Keratinocyte (primary cell): ENCODE measurements around the gene ZNF804A.

Source experiments
- EZH2 ChIP-seq: IDR thresholded peaks from one replicate; pipeline ENCODE4 v1.6.1; 2012; ENCODE audit warnings: inconsistent platforms, mild to moderate bottlenecking, low read length, moderate library complexity
- TF ChIP-seq, protein P1 (sequence below), 3 experiments: IDR thresholded peaks in 1 of 3; conservative IDR thresholded peaks in 1 of 3; optimal IDR thresholded peaks in 1 of 3; 2 replicates in 2 of 3; 3 replicates in 1 of 3; pipeline versions ENCODE3 to v1.5.1; 2011; ENCODE audit warnings: low read length in 3 of 3, mild to moderate bottlenecking in 3 of 3, moderate library complexity in 2 of 3, control low read depth in 1 of 3, inconsistent platforms in 1 of 3; ENCODE audit not compliant: insufficient read depth in 2 of 3; ENCODE audit errors: extremely low read depth in 1 of 3

DNA sequence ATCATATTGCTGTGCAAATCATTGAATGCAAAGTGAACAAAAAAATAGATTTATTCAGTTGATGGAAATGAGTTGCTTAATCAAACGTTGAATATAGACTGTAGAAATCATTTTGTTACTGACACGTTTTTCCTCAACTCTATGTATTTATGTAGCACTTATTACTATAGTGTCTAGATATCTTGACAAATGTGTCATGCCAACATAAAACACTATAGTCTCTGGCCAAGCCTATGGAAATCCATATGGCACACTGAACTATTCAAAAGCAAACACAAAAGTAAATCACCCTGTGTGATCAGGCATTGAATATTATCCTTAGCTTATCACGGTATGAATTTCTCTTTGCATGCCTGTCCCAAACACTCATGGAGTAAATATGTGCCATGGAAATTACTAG, 131.3 kb downstream of the ZNF804A start:
- TF ChIP-seq, protein P1, sequence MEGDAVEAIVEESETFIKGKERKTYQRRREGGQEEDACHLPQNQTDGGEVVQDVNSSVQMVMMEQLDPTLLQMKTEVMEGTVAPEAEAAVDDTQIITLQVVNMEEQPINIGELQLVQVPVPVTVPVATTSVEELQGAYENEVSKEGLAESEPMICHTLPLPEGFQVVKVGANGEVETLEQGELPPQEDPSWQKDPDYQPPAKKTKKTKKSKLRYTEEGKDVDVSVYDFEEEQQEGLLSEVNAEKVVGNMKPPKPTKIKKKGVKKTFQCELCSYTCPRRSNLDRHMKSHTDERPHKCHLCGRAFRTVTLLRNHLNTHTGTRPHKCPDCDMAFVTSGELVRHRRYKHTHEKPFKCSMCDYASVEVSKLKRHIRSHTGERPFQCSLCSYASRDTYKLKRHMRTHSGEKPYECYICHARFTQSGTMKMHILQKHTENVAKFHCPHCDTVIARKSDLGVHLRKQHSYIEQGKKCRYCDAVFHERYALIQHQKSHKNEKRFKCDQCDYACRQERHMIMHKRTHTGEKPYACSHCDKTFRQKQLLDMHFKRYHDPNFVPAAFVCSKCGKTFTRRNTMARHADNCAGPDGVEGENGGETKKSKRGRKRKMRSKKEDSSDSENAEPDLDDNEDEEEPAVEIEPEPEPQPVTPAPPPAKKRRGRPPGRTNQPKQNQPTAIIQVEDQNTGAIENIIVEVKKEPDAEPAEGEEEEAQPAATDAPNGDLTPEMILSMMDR (optimal IDR thresholded peaks at IDR 0.05 in 1 of 3, IDR thresholded peaks at IDR 0.05 in 1 of 3, conservative IDR thresholded peaks at IDR 0.05 in 1 of 3; ENCODE audit: extremely low read depth in 1 of 3, insufficient read depth in 2 of 3, low read length in 3 of 3), result no peak
- TF ChIP-seq EZH2, result no peak
